Endothelial cell of umbilical vein (primary cell): Measurements from ENCODE around the gene DNHD1. TPM values are rescaled to one million over a fixed set of nuclear protein-coding genes. Genes with fewer than 3 reads are reported as not detected.

ENCODE experiments used
- BruUV-seq: library from RNA; stranded (reverse); fragments of 400-500 nt; replicated peaks from 2 replicates; lab custom pipeline; 2021; lab: Mats Ljungman, UMichigan
- CTCF ChIA-PET: fragments of 300-600, 350-600 bp; sonication (Branson Sonifier 250); formaldehyde crosslinking; loops from one replicate; lab custom pipeline; 2021; ENCODE audit warnings: antibody characterized with exemption, inconsistent platforms; lab: Charles Lee
- POLR2A ChIA-PET: fragments of 300-600, 350-600 bp; sonication (Branson Sonifier 250); formaldehyde crosslinking; loops from one replicate; lab custom pipeline; 2021; ENCODE audit warnings: antibody characterized with exemption, inconsistent platforms; lab: Charles Lee
- DNase-seq: peaks from one replicate; pipeline ENCODE4 v3.0.0-alpha.2; 2011; ENCODE audit warnings: low read depth, low spot score
- FAIRE-seq: peaks from 2 replicates; lab custom pipeline; 2011; peaks lifted over from hg19 to GRCh38; lab: Jason Lieb, UNC
- H2AFZ ChIP-seq: 2 replicates; pipeline ENCODE4 v1.6.0; 2012; ENCODE audit warnings: low read depth, low read length, control low read depth, inconsistent platforms
- H3K27ac ChIP-seq: 2 replicates; pipeline ENCODE4 v1.5.1; 2011; ENCODE audit warnings: low read depth, mild to moderate bottlenecking, control low read depth, low read length, moderate library complexity; ENCODE audit not compliant: insufficient read depth
- H3K27me3 ChIP-seq, 2 experiments: 2 replicates each; pipeline versions ENCODE4 v1.6.0 to v1.6.1; 2011; ENCODE audit warnings: low read length in 2 of 2, mixed read lengths in 1 of 2; ENCODE audit not compliant: control insufficient read depth in 2 of 2, insufficient read depth in 2 of 2
- H3K36me3 ChIP-seq, 2 experiments: 2 replicates in 1 of 2; 3 replicates in 1 of 2; pipeline ENCODE4 v1.5.1; 2011; ENCODE audit warnings: low read length in 2 of 2, mild to moderate bottlenecking in 1 of 2, moderate library complexity in 1 of 2; ENCODE audit not compliant: control insufficient read depth in 2 of 2, insufficient read depth in 2 of 2; ENCODE audit errors: extremely low read depth in 1 of 2
- H3K4me1 ChIP-seq: 3 replicates; pipeline ENCODE4 v1.5.1; 2011; ENCODE audit warnings: mild to moderate bottlenecking, low read length; ENCODE audit not compliant: control insufficient read depth, insufficient read depth; ENCODE audit errors: extremely low read depth
- H3K4me2 ChIP-seq: 2 replicates; pipeline ENCODE4 v1.6.1; 2011; ENCODE audit warnings: low read length, control low read depth, mixed read lengths; ENCODE audit not compliant: insufficient read depth
- H3K4me3 ChIP-seq, 3 experiments: fragments of 200-600 bp in 1 of 3; sonication (generic), shearing (Covaris generic) in 1 of 3; replicated peaks in 1 of 3; 2 replicates each; pipeline ENCODE4 v1.5.1; 2011 to 2016; ENCODE audit warnings: control low read depth in 3 of 3, low read length in 3 of 3, mild to moderate bottlenecking in 2 of 3, inconsistent platforms in 1 of 3, low read depth in 1 of 3, moderate library complexity in 1 of 3; ENCODE audit not compliant: insufficient read depth in 1 of 3
- H3K79me2 ChIP-seq: 2 replicates; pipeline ENCODE4 v1.6.0; 2012; ENCODE audit warnings: low read length, inconsistent platforms; ENCODE audit not compliant: control insufficient read depth, insufficient read depth
- H3K9ac ChIP-seq: replicated peaks from 2 replicates; pipeline ENCODE3; 2011; ENCODE audit warnings: low read length, control low read depth; ENCODE audit not compliant: insufficient read depth; ENCODE audit errors: extremely low read depth
- H3K9me1 ChIP-seq: replicated peaks from 3 replicates; pipeline ENCODE4 v1.6.0; 2011; ENCODE audit warnings: mild to moderate bottlenecking, low read length; ENCODE audit not compliant: control insufficient read depth, insufficient read depth; ENCODE audit errors: extremely low read depth
- H3K9me3 ChIP-seq: replicated peaks from 2 replicates; pipeline ENCODE4 v1.5.1; 2012; ENCODE audit warnings: low read length, inconsistent platforms; ENCODE audit not compliant: control insufficient read depth, insufficient read depth
- H4K20me1 ChIP-seq: replicated peaks from 2 replicates; pipeline ENCODE3; 2011; ENCODE audit warnings: mild to moderate bottlenecking, low read length; ENCODE audit not compliant: control insufficient read depth, insufficient read depth; ENCODE audit errors: extremely low read depth
- EZH2 ChIP-seq: IDR thresholded peaks from 2 replicates; pipeline ENCODE4 v1.6.1; 2012; ENCODE audit warnings: borderline replicate concordance, low read depth, mild to moderate bottlenecking, moderate library complexity, low read length, inconsistent platforms; ENCODE audit not compliant: severe bottlenecking
- FOS ChIP-seq: IDR thresholded peaks from 2 replicates; pipeline ENCODE4 v1.6.1; 2011; ENCODE audit warnings: mild to moderate bottlenecking, low read length, moderate library complexity, borderline replicate concordance; ENCODE audit not compliant: insufficient read depth
- GATA2 ChIP-seq: IDR thresholded peaks from 2 replicates; pipeline ENCODE4 v1.7.0; 2011; ENCODE audit warnings: low read depth, mild to moderate bottlenecking, moderate library complexity, mixed read lengths, low read length; ENCODE audit not compliant: insufficient read length, insufficient read depth
- JUN ChIP-seq: IDR thresholded peaks from 2 replicates; pipeline ENCODE4 v1.6.1; 2011; ENCODE audit warnings: borderline replicate concordance, low read depth; ENCODE audit not compliant: insufficient read length, insufficient read depth
- MYC ChIP-seq: IDR thresholded peaks from one replicate; pipeline ENCODE4 v1.6.1; 2011; ENCODE audit warnings: mild to moderate bottlenecking, low read depth, low read length
- POLR2A ChIP-seq: IDR thresholded peaks from 2 replicates; pipeline ENCODE4 v1.6.1; 2012; ENCODE audit warnings: low read depth, mild to moderate bottlenecking, control low read depth, low read length
- POLR2AphosphoS5 ChIP-seq: IDR thresholded peaks from 2 replicates; pipeline ENCODE4 v1.6.1; 2012; ENCODE audit warnings: low read depth, mild to moderate bottlenecking, control low read depth, low read length, moderate library complexity; ENCODE audit not compliant: insufficient read depth
- dilution Hi-C: fragments of 300-500 bp; cut with MboI; formaldehyde crosslinking; loops from one replicate; pipeline ENCODE4 v1.15.0; 2019; ENCODE audit warnings: low sequenced_read_pairs; ENCODE audit not compliant: extremely low pct_ligation_motif_present
- intact Hi-C: fragments of 100-400 bp; cut with micrococcal nuclease; formaldehyde crosslinking; loops from one replicate; pipeline ENCODE4 v1.10.0; 2022
- polyA plus RNA-seq, 4 experiments: library from polyadenylated mRNA; depleted of rRNA in 3 of 4; stranded (reverse) in 3 of 4; unstranded in 1 of 4; fragments of >200 nt; gene quantifications; 2 replicates each; pipeline versions ENCODE4 v1.2.1 to v1.2.3, GENCODE V29; 2011 to 2012; ENCODE audit warnings: missing spikeins in 1 of 4
- total RNA-seq: library from RNA; stranded (reverse); gene quantifications from 2 replicates; pipeline ENCODE4 v1.2.3, GENCODE V29; 2021
- TF ChIP-seq, protein P1 (sequence below): IDR thresholded peaks from 2 replicates; pipeline ENCODE4 v1.6.1; 2011; ENCODE audit not compliant: insufficient read depth, insufficient read length
- TF ChIP-seq, protein P2 (sequence below), 2 donors: IDR thresholded peaks; 1 replicate in 1 of 2; 2 replicates in 1 of 2; pipeline ENCODE4 v1.5.1; 2011; ENCODE audit warnings: low read length in 2 of 2, mild to moderate bottlenecking in 2 of 2, moderate library complexity in 2 of 2, control low read depth in 1 of 2, inconsistent platforms in 1 of 2, low read depth in 1 of 2; ENCODE audit not compliant: insufficient read depth in 1 of 2; ENCODE audit errors: extremely low read depth in 1 of 2

DNHD1 gene
- total and polyA plus RNA-seq, 2 donors (not counting 3 experiments of a cell fraction or from before 2014, with no cell fraction given), result 3.7 to 8.6 TPM

DNA sequence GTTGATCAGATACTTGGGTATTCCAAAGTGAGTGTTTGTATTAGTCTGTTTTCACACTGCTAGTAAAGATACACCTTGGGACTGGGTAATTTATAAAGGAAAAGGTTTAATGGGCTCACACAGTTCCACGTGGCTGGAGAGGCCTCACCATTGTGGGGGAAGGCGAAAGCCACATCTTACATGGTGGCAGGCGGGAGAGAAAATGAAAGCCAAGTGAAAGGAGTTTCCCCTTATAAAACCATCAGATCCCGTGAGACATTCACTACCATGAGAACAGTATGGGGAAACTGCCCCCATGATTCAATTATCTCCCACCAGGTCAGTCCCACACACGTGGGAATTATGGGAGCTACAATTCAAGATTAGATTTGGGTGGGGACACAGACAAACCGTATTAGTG lies 8.7 kb upstream of the DNHD1 start:
- TF ChIP-seq, protein P1, sequence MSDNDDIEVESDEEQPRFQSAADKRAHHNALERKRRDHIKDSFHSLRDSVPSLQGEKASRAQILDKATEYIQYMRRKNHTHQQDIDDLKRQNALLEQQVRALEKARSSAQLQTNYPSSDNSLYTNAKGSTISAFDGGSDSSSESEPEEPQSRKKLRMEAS, result no peak
- TF ChIP-seq JUN (no peak), POLR2A (no peak), EZH2 (no peak), GATA2 (no peak), MYC (no peak), FOS (no peak), POLR2AphosphoS5 (no peak)
- TF ChIP-seq, protein P2, sequence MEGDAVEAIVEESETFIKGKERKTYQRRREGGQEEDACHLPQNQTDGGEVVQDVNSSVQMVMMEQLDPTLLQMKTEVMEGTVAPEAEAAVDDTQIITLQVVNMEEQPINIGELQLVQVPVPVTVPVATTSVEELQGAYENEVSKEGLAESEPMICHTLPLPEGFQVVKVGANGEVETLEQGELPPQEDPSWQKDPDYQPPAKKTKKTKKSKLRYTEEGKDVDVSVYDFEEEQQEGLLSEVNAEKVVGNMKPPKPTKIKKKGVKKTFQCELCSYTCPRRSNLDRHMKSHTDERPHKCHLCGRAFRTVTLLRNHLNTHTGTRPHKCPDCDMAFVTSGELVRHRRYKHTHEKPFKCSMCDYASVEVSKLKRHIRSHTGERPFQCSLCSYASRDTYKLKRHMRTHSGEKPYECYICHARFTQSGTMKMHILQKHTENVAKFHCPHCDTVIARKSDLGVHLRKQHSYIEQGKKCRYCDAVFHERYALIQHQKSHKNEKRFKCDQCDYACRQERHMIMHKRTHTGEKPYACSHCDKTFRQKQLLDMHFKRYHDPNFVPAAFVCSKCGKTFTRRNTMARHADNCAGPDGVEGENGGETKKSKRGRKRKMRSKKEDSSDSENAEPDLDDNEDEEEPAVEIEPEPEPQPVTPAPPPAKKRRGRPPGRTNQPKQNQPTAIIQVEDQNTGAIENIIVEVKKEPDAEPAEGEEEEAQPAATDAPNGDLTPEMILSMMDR (IDR thresholded peaks at IDR 0.05; ENCODE audit: extremely low read depth in 1 of 2, insufficient read depth in 1 of 2, low read depth in 1 of 2, low read length in 2 of 2), result no peak
- Histone ChIP-seq H3K4me1 (no peaks in the 10 kb centered on the region), H3K27ac (no peak overlapping the region), H3K9ac (no peak overlapping the region), H3K4me3 (no peak overlapping the region), H2AFZ (no peak overlapping the region), H3K4me2 (no peak overlapping the region), H3K27me3 (no peaks in the 10 kb centered on the region), H3K9me1 (no peaks in the 10 kb centered on the region), H3K36me3 (peaks cover 3 to 5% of the 10 kb centered on the region in 2 experiments), H3K9me3 (no peaks in the 10 kb centered on the region), H4K20me1 (no peaks in the 10 kb centered on the region), H3K79me2 (peaks cover 2% of the 10 kb centered on the region)
- dilution Hi-C loops, result no loop called here
- FAIRE-seq (no peak), DNase-seq (no peak)
- intact Hi-C loops, result no loop called here
- ChIA-PET POLR2A (no interaction called here), CTCF (interaction anchor here (0.7 to 2.1 kb wide), 3 partner anchors 109 to 147 kb away, joined by 3 to 8 read pairs (median 3); no protein-coding TSS in a partner anchor)
- no TSS peak for BruUV-seq
